ENCODE data around the gene SLC2A13. TPM values are rescaled to one million over a fixed set of nuclear protein-coding genes. Genes with fewer than 3 reads are reported as not detected.

Gene SLC2A13
- total and polyA plus RNA-seq, 2 donors from 2014 or later = 3.9 to 18.6 TPM

DNA sequence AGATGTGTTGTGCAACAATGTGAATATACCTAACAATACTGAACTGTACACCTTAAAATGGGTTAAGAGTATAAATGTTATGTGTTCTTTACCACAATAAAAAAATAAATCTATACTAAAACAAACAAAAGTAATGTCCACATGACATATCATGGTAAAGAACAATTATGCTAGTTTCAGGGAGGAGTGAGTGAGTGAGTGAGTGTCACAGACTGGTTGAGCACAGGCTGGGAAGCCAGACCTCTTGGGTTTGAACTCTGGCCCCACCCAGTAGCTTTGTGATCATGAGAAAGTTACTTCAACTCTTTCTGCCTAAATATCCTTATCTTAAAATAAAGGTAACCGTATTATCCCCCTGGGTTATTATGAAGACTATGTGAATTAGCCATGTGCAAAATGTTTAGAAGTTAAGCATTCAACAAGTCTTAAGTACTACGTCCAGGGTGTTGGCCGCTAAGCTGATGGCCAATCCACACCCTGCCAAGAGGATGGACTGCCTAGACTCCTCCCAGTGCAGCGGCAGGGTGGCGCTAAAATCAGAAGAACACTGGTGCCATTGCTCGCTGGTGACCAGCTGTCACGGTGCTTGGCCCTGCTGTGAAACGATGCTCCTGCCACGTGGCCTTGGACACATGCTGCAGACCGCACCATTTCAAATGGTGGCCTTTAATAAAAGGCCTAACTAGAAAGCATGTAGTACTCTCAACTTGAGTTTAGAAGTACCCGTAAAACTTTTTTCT, 7.3 kb downstream of the SLC2A13 start:
- Histone ChIP-seq H3K27me3 (ENCODE audit: control insufficient read depth, insufficient read depth, low read length) (no peaks in the 10 kb centered on the region), H3K4me3 (ENCODE audit: low read length in 3 of 3) (no peak overlapping the region), H3K4me1 (ENCODE audit: control insufficient read depth in 2 of 3, insufficient read depth in 2 of 3, low read depth in 1 of 3, low read length in 3 of 3) (peaks cover 0 to 4% (median 0%) of the 10 kb centered on the region in 3 donors), H3K9me3 (ENCODE audit: control insufficient read depth in 2 of 3, insufficient read depth in 1 of 3, low read length in 3 of 3) (no peaks in the 10 kb centered on the region), H3K36me3 (ENCODE audit: control insufficient read depth in 2 of 3, insufficient read depth in 3 of 3, low read length in 3 of 3) (no peaks in the 10 kb centered on the region), H3K27ac (ENCODE audit: low read depth in 2 of 2, low read length in 2 of 2) (no peak overlapping the region), H3K9ac (ENCODE audit: low read length in 3 of 3) (no peak overlapping the region)
- TF ChIP-seq, protein P1, sequence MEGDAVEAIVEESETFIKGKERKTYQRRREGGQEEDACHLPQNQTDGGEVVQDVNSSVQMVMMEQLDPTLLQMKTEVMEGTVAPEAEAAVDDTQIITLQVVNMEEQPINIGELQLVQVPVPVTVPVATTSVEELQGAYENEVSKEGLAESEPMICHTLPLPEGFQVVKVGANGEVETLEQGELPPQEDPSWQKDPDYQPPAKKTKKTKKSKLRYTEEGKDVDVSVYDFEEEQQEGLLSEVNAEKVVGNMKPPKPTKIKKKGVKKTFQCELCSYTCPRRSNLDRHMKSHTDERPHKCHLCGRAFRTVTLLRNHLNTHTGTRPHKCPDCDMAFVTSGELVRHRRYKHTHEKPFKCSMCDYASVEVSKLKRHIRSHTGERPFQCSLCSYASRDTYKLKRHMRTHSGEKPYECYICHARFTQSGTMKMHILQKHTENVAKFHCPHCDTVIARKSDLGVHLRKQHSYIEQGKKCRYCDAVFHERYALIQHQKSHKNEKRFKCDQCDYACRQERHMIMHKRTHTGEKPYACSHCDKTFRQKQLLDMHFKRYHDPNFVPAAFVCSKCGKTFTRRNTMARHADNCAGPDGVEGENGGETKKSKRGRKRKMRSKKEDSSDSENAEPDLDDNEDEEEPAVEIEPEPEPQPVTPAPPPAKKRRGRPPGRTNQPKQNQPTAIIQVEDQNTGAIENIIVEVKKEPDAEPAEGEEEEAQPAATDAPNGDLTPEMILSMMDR (IDR thresholded peaks at IDR 0.05; ENCODE audit: borderline replicate concordance, extremely low read depth, insufficient read depth) = no peak
- no peak for FAIRE-seq
- intact Hi-C loops (cut with DNase I) = no loop called here
- no peak for DNase-seq

GRCh38 chr12:40093512-40093911, 12.4 kb downstream of the SLC2A13 start:
- FAIRE-seq (no peak), DNase-seq (no peak)
- no peaks in the 10 kb centered on the region for H3K27me3 ChIP-seq (ENCODE audit: control insufficient read depth, insufficient read depth, low read length)
- H3K27ac ChIP-seq (ENCODE audit: low read depth in 2 of 2, low read length in 2 of 2) = no peak overlapping the region
- H3K4me3 ChIP-seq (ENCODE audit: low read length in 3 of 3) = no peak overlapping the region
- intact Hi-C loops (cut with DNase I) = no loop called here
- H3K9me3 ChIP-seq (ENCODE audit: control insufficient read depth in 2 of 3, insufficient read depth in 1 of 3, low read length in 3 of 3) = no peaks in the 10 kb centered on the region
- no peak overlapping the region for H3K9ac ChIP-seq (ENCODE audit: low read length in 3 of 3)
- H3K36me3 ChIP-seq (ENCODE audit: control insufficient read depth in 2 of 3, insufficient read depth in 3 of 3, low read length in 3 of 3) = no peaks in the 10 kb centered on the region
- TF ChIP-seq, protein P1 (IDR thresholded peaks at IDR 0.05; ENCODE audit: borderline replicate concordance, extremely low read depth, insufficient read depth) = no peak
- no peaks in the 10 kb centered on the region for H3K4me1 ChIP-seq (ENCODE audit: control insufficient read depth in 2 of 3, insufficient read depth in 2 of 3, low read depth in 1 of 3, low read length in 3 of 3)

- no peaks in the 10 kb centered on the region for H3K36me3 ChIP-seq (ENCODE audit: control insufficient read depth in 2 of 3, insufficient read depth in 3 of 3, low read length in 3 of 3)
- no peak overlapping the region for H3K9ac ChIP-seq (ENCODE audit: low read length in 3 of 3)
- no peak overlapping the region for H3K27ac ChIP-seq (ENCODE audit: low read depth in 2 of 2, low read length in 2 of 2)
- TF ChIP-seq, protein P1 (IDR thresholded peaks at IDR 0.05; ENCODE audit: borderline replicate concordance, extremely low read depth, insufficient read depth) = no peak
- no peak overlapping the region for H3K4me3 ChIP-seq (ENCODE audit: low read length in 3 of 3)
- no peaks in the 10 kb centered on the region for H3K4me1 ChIP-seq (ENCODE audit: control insufficient read depth in 2 of 3, insufficient read depth in 2 of 3, low read depth in 1 of 3, low read length in 3 of 3)
- intact Hi-C loops (cut with DNase I) = no loop called here
- no peaks in the 10 kb centered on the region for H3K9me3 ChIP-seq (ENCODE audit: control insufficient read depth in 2 of 3, insufficient read depth in 1 of 3, low read length in 3 of 3)
- no peaks in the 10 kb centered on the region for H3K27me3 ChIP-seq (ENCODE audit: control insufficient read depth, insufficient read depth, low read length)
- FAIRE-seq = no peak
- DNase-seq = no peak
Measured at GRCh38 chr12:40086471-40086870, 19.4 kb downstream of the SLC2A13 start.
